Fibroblast of lung (primary cell): ENCODE data around the gene CTNNA2. TPM values are rescaled to one million over a fixed set of nuclear protein-coding genes. Genes with fewer than 3 reads are reported as not detected.
A peak's percentile ranks its signal among the peaks of the same experiment; 100 is the strongest.

Source experiments
- DNase-seq, 2 donors: peaks; one replicate each; pipeline versions ENCODE4 v3.0.0 to v3.0.0-alpha.2; 2010; ENCODE audit warnings: low read depth in 2 of 2
- H2AFZ ChIP-seq: 2 replicates; pipeline ENCODE4 v1.5.1; 2012; ENCODE audit warnings: low read length, control low read depth, inconsistent platforms
- H3K27ac ChIP-seq: 2 replicates; pipeline ENCODE4 v1.5.1; 2011; ENCODE audit warnings: low read length, control low read depth; ENCODE audit not compliant: insufficient read depth
- H3K27me3 ChIP-seq: 2 replicates; pipeline ENCODE4 v1.5.1; 2011; ENCODE audit warnings: mild to moderate bottlenecking, low read length; ENCODE audit not compliant: control insufficient read depth, insufficient read depth
- H3K36me3 ChIP-seq: 2 replicates; pipeline ENCODE4 v1.5.1; 2011; ENCODE audit warnings: low read length; ENCODE audit not compliant: control insufficient read depth, insufficient read depth
- H3K4me1 ChIP-seq: 2 replicates; pipeline ENCODE4 v1.5.1; 2011; ENCODE audit warnings: low read length; ENCODE audit not compliant: control insufficient read depth, insufficient read depth; ENCODE audit errors: extremely low read depth
- H3K4me2 ChIP-seq: 2 replicates; pipeline ENCODE4 v1.5.1; 2011; ENCODE audit warnings: low read length, control low read depth; ENCODE audit not compliant: insufficient read depth; ENCODE audit errors: extremely low read depth
- H3K4me3 ChIP-seq, 4 experiments: fragments of 200-600 bp in 1 of 4; sonication (generic) in 1 of 4; replicated peaks in 1 of 4; 2 replicates each; pipeline ENCODE4 v1.5.1; 2011 to 2016; ENCODE audit warnings: low read length in 4 of 4, low read depth in 3 of 4, mild to moderate bottlenecking in 3 of 4, control low read depth in 2 of 4, inconsistent platforms in 1 of 4, mixed read lengths in 1 of 4; ENCODE audit not compliant: insufficient read depth in 1 of 4; ENCODE audit errors: control extremely low read depth in 1 of 4
- H3K79me2 ChIP-seq: 2 replicates; pipeline ENCODE4 v1.5.1; 2012; ENCODE audit warnings: mild to moderate bottlenecking, low read length, inconsistent platforms; ENCODE audit not compliant: control insufficient read depth, insufficient read depth
- H3K9ac ChIP-seq: 2 replicates; pipeline ENCODE4 v1.5.1; 2011; ENCODE audit warnings: mild to moderate bottlenecking, low read length, control low read depth; ENCODE audit not compliant: insufficient read depth
- H3K9me3 ChIP-seq: 2 replicates; pipeline ENCODE4 v1.5.1; 2012; ENCODE audit warnings: low read depth, low read length; ENCODE audit not compliant: control insufficient read depth, insufficient read depth
- H4K20me1 ChIP-seq: 2 replicates; pipeline ENCODE4 v1.5.1; 2011; ENCODE audit warnings: low read length; ENCODE audit not compliant: control insufficient read depth, insufficient read depth; ENCODE audit errors: extremely low read depth
- CTCF ChIP-seq, 2 donors: IDR thresholded peaks in 1 of 2; conservative IDR thresholded peaks in 1 of 2; 1 replicate in 1 of 2; 2 replicates in 1 of 2; pipeline ENCODE4 v1.5.1; 2011 to 2012; ENCODE audit warnings: low read length in 2 of 2, control low read depth in 1 of 2, inconsistent platforms in 1 of 2, low read depth in 1 of 2, mild to moderate bottlenecking in 1 of 2
- EZH2 ChIP-seq: IDR thresholded peaks from 2 replicates; pipeline ENCODE4 v1.5.1; 2012; ENCODE audit warnings: low read length, control low read depth, mild to moderate bottlenecking; ENCODE audit errors: missing control alignments
- polyA plus RNA-seq, 2 donors: library from polyadenylated mRNA; depleted of rRNA in 1 of 2; stranded (reverse) in 1 of 2; unstranded in 1 of 2; fragments of >200 nt; gene quantifications; 2 replicates each; pipeline ENCODE4 v1.2.1, GENCODE V29; 2011 to 2012; ENCODE audit warnings: missing spikeins in 1 of 2
- total RNA-seq: library from RNA; depleted of rRNA; stranded (reverse); fragments of >200 nt; gene quantifications from 2 replicates; pipeline ENCODE4 v1.2.1, GENCODE V29; 2014

CTNNA2 gene
- total and polyA plus RNA-seq, 2 donors (not counting 1 experiment from before 2014, with no cell fraction given): not detected

- Histone ChIP-seq H3K79me2 (no peaks in the 10 kb centered on the region), H3K4me3 (no peak overlapping the region), H3K27me3 (no peaks in the 10 kb centered on the region), H3K27ac (no peak overlapping the region), H3K9me3 (no peaks in the 10 kb centered on the region), H2AFZ (no peak overlapping the region), H3K4me1 (no peaks in the 10 kb centered on the region), H3K36me3 (no peaks in the 10 kb centered on the region), H3K9ac (no peak overlapping the region), H4K20me1 (no peaks in the 10 kb centered on the region), H3K4me2 (no peak overlapping the region)
- no peak for TF ChIP-seq EZH2
- no peak for TF ChIP-seq CTCF (conservative IDR thresholded peaks at IDR 0.05 in 1 of 2, IDR thresholded peaks at IDR 0.05 in 1 of 2; ENCODE audit: low read depth in 1 of 2, low read length in 2 of 2)
- peak in 1 of 2 donors; percentile 62 for DNase-seq
Measured at GRCh38 chr2:79711098-79711497, 198.2 kb downstream of the CTNNA2 start.

- DNase-seq: peak in 1 of 2 donors; percentile 65
- Histone ChIP-seq H3K4me1 (peaks cover 3% of the 10 kb centered on the region), H3K36me3 (no peaks in the 10 kb centered on the region), H2AFZ (no peak overlapping the region), H3K4me3 (no peak overlapping the region), H4K20me1 (no peaks in the 10 kb centered on the region), H3K9me3 (no peaks in the 10 kb centered on the region), H3K4me2 (no peak overlapping the region), H3K79me2 (no peaks in the 10 kb centered on the region), H3K9ac (no peak overlapping the region), H3K27ac (no peak overlapping the region), H3K27me3 (no peaks in the 10 kb centered on the region)
- TF ChIP-seq EZH2: no peak
- no peak for TF ChIP-seq CTCF (conservative IDR thresholded peaks at IDR 0.05 in 1 of 2, IDR thresholded peaks at IDR 0.05 in 1 of 2; ENCODE audit: low read depth in 1 of 2, low read length in 2 of 2)
Measured at GRCh38 chr2:79713131-79713785, 200.4 kb downstream of the CTNNA2 start.

GRCh38 chr2:79714283-79714682 is 201.4 kb downstream of the CTNNA2 start:
- no peaks in the 10 kb centered on the region for H3K27me3 ChIP-seq
- no peak overlapping the region for H3K4me3 ChIP-seq
- no peaks in the 10 kb centered on the region for H4K20me1 ChIP-seq
- TF ChIP-seq EZH2: no peak
- TF ChIP-seq CTCF (conservative IDR thresholded peaks at IDR 0.05 in 1 of 2, IDR thresholded peaks at IDR 0.05 in 1 of 2; ENCODE audit: low read depth in 1 of 2, low read length in 2 of 2): no peak
- H3K36me3 ChIP-seq: no peaks in the 10 kb centered on the region
- H3K4me2 ChIP-seq: no peak overlapping the region
- H3K27ac ChIP-seq: no peak overlapping the region
- no peak overlapping the region for H2AFZ ChIP-seq
- peaks cover 3% of the 10 kb centered on the region for H3K4me1 ChIP-seq
- H3K79me2 ChIP-seq: no peaks in the 10 kb centered on the region
- DNase-seq: no peak
- H3K9ac ChIP-seq: no peak overlapping the region
- no peaks in the 10 kb centered on the region for H3K9me3 ChIP-seq
